ENCODE results near the gene GRK1.
"Not testable (repeated sequence)": the region's sequence is repeated elsewhere in the genome, so short reads cannot be mapped to it uniquely, and the experiment has no call there.

The GRK1 gene

GRCh38 chr13:113745500-113746142 lies 78.6 kb downstream of the GRK1 start:
- not testable (repeated sequence) for DNase-seq

DNA sequence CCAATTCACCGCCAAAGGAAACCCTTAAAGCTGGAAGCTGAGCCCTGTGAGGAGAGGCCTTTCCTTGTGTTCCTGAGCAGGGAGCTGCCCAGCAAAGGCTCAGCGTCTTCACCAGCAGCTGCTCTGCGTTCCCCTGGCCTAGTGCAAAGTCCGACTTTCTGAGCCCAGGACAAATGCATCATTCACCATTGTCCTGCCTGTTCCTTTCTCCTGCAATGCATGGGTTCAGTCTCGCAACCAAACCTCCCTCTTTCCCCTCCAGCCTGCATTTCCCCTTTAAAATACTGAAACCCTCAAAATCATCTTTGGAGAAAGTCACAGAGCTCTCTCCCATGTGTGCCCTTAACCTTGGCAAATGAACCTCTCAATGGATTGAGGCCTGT lies 79.1 kb downstream of the GRK1 start:
- peak in 2 of 3 experiments; percentile 29 to 54 for DNase-seq

GRCh38 chr13:113746671-113747070 lies 79.7 kb downstream of the GRK1 start:
- no peak for DNase-seq

- no peak for DNase-seq
Observed at GRCh38 chr13:113747291-113747833, 80.3 kb downstream of the GRK1 start.

DNA sequence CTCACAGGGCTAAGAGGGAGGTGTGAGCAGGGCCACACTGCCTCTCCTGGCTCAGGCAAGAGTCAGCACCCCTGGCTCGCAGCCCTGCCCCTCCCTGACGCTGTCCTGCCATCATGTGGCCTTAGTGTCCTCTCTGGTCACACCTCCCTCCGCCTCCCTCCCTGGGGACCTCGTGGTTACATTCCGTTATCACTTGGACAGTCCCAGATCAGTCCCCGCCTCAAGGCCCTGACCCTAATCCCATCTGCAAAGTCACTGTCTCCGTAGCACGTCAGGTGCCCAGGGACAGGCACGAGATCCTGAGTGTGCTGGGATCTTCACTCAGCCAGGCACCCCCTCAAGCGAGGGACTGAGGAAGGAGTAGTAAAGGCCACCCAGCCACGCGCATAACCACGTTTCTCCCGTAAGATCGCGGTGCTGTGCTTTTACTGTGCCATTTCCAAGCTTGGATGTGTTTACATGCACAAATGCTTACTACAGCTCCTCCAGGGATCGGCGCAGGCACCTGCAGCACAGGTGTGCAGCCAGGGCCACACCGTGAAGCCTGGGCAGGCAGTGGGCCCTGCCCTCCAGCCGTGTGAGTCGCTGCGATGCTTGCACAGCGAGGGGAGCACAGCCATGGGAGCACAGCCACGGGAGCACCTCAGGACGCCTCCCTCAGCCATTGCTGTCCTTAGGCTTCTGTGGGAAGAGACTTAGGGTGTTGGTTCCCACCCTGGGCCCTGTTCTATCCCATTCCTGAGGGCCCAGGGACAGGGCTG lies 81.3 kb downstream of the GRK1 start:
- DNase-seq: no peak

DNA sequence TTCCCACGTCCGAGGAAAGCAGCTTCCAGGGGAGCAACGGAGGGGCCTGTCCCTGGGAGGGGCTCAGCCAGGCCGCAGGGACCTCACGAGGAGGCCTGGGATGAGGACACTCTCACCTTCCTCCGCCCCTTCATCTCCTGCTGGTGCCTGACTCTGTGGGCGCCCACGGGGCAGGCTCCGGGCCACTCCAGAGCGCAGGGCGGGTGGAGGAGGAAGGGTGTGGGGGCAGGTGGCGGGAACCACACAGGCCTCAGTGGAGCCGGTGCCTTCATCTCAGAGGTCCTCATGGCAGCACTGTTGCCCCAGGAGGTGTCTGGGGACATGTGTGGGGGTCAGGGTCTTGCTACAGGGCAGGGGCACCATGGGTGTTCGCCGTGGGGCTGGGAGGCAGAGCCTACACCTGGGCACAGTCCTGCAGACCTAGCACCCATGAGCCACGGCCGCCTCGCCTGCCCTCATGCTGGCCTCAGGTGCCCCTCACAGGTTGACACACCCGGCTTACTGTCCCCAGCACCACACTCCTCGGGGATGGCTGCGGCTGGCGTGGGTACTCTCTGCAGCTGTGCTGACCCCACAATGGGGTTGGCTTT lies 81.9 kb downstream of the GRK1 start:
- no peak for DNase-seq

GRCh38 chr13:113749507-113749906 lies 82.5 kb downstream of the GRK1 start:
- DNase-seq: no peak

DNA sequence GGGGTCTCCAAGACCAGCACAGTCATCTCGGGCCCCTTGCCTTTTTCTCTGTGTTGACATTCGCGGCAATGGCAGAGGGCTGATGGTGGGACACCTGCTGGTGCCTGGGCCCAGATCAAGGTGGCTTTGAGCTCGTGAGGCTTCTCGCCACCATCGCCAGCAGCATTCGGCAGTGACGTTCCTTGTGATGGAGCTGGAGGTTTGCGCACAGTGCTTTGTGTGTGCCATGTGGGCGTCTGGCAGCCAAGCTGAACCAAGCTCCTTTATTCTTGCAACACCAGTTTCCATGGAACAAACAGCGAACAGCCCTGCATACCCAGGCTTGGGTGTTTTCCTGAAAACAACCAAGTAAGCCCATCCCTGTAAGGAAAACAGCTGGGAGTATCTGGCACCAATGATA lies 82.9 kb downstream of the GRK1 start:
- no peak for DNase-seq

DNA sequence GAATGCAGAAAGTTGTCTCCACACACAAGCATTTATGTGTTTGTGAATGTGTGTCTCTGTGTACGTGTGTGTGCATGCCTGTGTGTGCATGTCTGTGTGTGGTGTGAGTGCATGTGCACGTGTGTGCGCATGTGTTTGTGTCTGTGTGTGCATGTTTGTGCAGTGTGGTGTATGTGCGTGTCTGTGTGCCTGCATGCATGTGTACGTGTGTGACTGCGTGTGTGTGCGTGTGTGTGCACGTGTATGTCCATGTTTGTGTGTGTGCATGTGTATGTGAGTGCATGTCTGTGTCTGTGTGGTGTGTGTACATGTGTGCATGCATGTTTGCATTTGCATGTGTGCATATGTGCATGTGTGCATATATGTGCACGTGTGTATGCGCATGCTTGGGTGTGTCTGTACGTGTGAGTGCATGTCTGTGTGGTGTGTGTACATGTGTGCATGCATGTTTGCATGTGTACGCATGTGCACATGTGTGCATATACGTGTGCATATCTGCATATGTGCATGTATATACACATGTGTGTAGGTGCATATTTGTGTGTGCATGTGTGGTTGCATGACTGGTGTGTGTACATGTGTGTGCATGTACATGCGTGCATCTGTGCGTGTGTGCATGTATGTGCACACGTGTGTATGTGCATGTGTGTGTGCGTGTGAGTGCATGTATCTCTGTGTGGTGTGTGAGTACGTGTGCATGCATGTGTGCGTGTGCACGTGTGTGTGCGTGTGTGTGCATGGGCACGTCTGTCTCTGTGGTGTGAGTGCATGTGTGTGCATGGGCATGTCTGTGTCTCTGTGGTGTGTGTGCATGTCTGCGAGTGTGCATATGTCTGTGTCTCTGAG lies 83.8 kb downstream of the GRK1 start:
- no peak for DNase-seq

DNA sequence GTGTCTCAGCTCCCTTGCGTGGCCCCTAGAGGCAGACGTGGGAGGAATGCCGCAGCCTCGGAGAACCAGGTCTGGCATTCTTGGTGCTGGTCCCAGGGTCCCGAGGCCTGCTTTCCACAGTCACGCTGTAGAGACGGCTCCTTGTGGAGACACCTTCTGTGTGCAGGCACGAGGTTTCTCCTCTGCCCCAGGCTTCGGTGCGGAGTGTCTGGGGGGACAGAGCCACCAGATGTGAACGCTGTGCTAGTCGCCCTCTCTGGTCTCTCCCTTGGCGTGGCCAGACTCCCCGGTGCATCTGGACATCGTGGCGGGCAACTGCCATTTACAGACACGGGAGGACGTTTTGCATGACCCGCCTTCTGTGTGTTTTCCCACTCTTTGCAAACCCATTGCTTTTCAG lies 84.5 kb downstream of the GRK1 start:
- DNase-seq: no peak

GRCh38 chr13:113752211-113752986 lies 85.4 kb downstream of the GRK1 start:
- DNase-seq: not testable (repeated sequence)

DNA sequence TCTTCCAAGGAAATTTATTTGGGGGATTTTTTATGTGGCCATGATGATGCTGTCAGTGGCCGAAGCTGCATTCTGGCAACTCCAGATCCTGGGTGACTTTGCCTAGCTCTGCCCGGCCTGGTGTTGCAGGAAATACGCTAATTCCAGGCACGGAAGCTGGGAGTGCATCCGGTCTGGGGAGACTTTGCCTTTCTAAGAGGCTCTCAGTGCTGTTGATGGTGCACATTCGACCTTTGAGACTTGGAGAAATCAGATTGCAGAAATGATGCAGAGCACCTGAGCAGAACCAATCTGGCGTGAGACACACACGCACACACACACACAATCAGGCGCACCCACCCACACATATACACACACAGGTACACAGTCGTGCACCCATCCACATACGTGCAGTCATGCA lies 86.2 kb downstream of the GRK1 start:
- DNase-seq: no peak

GRCh38 chr13:113754242-113754641 lies 87.2 kb downstream of the GRK1 start:
- no peak for DNase-seq

DNA sequence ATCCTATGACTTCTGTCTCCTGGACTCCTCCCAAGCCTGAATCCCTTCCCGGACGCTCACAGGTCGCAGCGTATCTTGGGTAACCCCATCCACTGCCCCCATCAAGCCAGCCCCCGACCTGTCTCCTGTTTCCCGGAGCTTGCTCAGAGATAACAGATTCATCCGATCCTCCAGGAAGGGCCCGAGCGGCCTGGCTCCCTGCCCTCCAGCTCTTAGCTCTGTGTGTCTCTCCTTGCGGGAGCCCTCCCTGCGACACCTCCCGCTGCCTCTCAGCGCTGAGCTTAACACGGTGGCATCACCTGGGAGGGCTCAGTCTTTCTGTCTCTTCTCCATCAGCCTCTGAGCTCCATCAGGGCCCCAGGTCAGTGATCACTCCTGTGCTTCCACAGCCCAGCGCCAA lies 87.7 kb downstream of the GRK1 start:
- DNase-seq: no peak

GRCh38 chr13:113756441-113757097 lies 89.5 kb downstream of the GRK1 start:
- no peak for DNase-seq

DNA sequence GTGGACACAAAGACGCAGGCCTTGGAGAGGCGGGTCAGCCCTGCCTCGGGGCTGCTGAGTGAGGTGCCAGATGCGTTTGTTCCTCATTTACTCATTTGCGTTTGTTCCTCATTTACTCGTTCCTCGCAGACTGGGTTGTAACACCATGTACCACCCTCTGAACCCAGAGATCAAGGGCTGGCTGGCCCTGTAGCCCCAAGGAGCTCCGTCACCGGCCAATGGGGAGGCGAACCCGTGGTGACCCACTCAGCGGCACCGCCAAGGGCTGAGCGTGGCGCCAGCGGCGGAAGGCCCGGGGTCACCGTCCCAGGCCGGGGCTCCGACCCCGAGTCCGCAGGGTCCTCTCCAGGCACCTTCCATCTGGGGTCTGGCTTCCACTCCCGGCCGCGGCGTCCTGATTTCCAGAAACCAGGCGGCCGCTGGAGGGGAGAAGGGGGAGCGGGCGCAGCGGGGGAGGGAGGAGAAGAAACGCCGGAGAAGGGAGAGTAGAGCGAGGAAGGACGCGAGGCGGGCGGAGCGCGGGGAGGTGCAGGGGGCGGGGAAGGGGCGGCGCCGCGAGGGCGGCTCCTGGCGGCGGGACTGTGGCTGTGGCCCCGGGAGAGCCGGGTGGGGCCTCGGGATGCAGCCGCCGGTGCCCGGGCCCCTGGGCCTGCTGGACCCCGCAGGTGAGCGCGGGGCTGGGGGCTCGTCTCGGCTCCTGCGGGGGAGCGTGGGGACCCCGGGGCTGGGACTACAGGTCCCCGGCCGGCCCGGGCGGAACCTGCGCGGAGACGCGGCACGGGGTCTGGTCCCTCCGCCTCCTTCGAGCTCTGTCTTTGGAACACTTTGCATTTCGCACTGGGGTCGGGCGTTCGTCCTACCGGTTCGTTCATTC lies 91.9 kb downstream of the GRK1 start, which contains the start of gene TMEM255B:
TMEM255B (plus strand) TSS at position 576 of the 874 bp plus-strand sequence; CDS start at position 620, 44 bp downstream.
- peak; percentile 83 to 96 (median 89) for DNase-seq

- DNase-seq: peak in 2 of 3 experiments; percentile 57 to 86
Observed at GRCh38 chr13:113759525-113760137, 92.6 kb downstream of the GRK1 start.

GRCh38 chr13:113761136-113761535 lies 94.1 kb downstream of the GRK1 start:
- no peak for DNase-seq

DNA sequence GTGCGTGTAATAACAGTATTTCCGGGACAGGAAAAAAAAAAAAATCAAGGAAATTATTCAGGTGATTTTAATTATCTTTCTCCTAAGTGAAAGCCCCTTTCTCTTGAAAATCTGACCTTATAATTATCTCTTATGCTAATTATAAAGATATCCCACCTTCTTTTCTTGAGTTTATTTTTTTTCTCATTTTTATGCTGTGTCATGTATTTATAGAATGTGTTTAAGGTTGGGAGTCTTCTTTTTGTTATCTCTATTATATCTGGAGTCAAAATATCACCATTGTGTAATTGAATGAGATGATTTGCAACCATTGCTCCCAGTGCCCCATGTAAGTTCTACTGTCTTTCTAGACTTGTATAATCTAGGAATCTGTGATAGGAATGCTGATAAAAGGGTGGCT lies 95.1 kb downstream of the GRK1 start:
- DNase-seq: no peak

DNA sequence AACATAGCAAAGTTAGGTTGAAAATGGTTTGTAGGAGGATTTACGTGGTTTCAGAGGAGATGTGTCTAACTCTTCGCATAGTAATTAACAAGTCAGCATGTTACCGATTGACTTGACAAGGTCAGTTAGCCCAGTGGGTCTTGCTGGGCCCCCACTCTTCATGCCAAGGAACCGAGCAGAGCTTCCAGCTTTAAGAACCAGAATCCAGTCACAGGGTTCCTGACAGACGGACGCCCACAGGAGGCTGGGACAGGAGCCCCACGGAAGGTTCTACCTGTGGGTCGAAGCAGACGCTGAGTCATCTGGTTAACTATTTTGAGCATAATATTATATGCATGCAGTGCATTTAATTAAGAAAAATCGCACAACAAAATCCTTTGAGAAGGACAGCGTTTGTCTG lies 95.5 kb downstream of the GRK1 start:
- no peak for DNase-seq

All from NCI-H1417 (cell line).